ENCODE results near the gene PTCSC3.

PTCSC3 gene

GRCh38 chr14:36171607-36172006 lies 4.9 kb downstream of the PTCSC3 start:
- Histone ChIP-seq H3K4me1 (ENCODE audit: insufficient read depth, low read length) (no peaks in the 10 kb centered on the region), H3K9ac (ENCODE audit: low read length) (no peak overlapping the region), H3K36me3 (ENCODE audit: insufficient read depth, low read length) (no peaks in the 10 kb centered on the region), H3K27me3 (ENCODE audit: control insufficient read depth in 1 of 2, insufficient read depth in 2 of 2, low read length in 2 of 2) (no peaks in the 10 kb centered on the region), H3K9me3 (ENCODE audit: low read length) (no peaks in the 10 kb centered on the region), H3K4me3 (ENCODE audit: low read depth in 1 of 2, low read length in 2 of 2) (no peak overlapping the region), H3K27ac (ENCODE audit: low read depth, low read length) (no peak overlapping the region)

- no peaks in the 10 kb centered on the region for H3K4me1 ChIP-seq (ENCODE audit: insufficient read depth, low read length)
- H3K9me3 ChIP-seq (ENCODE audit: low read length), result no peaks in the 10 kb centered on the region
- H3K9ac ChIP-seq (ENCODE audit: low read length), result no peak overlapping the region
- H3K36me3 ChIP-seq (ENCODE audit: insufficient read depth, low read length), result no peaks in the 10 kb centered on the region
- no peaks in the 10 kb centered on the region for H3K27me3 ChIP-seq (ENCODE audit: control insufficient read depth in 1 of 2, insufficient read depth in 2 of 2, low read length in 2 of 2)
- H3K27ac ChIP-seq (ENCODE audit: low read depth, low read length), result no peak overlapping the region
- H3K4me3 ChIP-seq (ENCODE audit: low read depth in 1 of 2, low read length in 2 of 2), result no peak overlapping the region
Observed at GRCh38 chr14:36167431-36167830, 9.1 kb downstream of the PTCSC3 start.

GRCh38 chr14:36163451-36163850 lies 13.1 kb downstream of the PTCSC3 start:
- H3K4me3 ChIP-seq (ENCODE audit: low read depth in 1 of 2, low read length in 2 of 2), result no peak overlapping the region
- no peaks in the 10 kb centered on the region for H3K4me1 ChIP-seq (ENCODE audit: insufficient read depth, low read length)
- no peaks in the 10 kb centered on the region for H3K27me3 ChIP-seq (ENCODE audit: control insufficient read depth in 1 of 2, insufficient read depth in 2 of 2, low read length in 2 of 2)
- H3K9me3 ChIP-seq (ENCODE audit: low read length), result no peaks in the 10 kb centered on the region
- H3K27ac ChIP-seq (ENCODE audit: low read depth, low read length), result no peak overlapping the region
- H3K36me3 ChIP-seq (ENCODE audit: insufficient read depth, low read length), result no peaks in the 10 kb centered on the region
- H3K9ac ChIP-seq (ENCODE audit: low read length), result no peak overlapping the region

GRCh38 chr14:36162267-36162666 lies 14.3 kb downstream of the PTCSC3 start:
- Histone ChIP-seq H3K4me3 (ENCODE audit: low read depth in 1 of 2, low read length in 2 of 2) (no peak overlapping the region), H3K36me3 (ENCODE audit: insufficient read depth, low read length) (no peaks in the 10 kb centered on the region), H3K9ac (ENCODE audit: low read length) (no peak overlapping the region), H3K27ac (ENCODE audit: low read depth, low read length) (no peak overlapping the region), H3K9me3 (ENCODE audit: low read length) (no peaks in the 10 kb centered on the region), H3K27me3 (ENCODE audit: control insufficient read depth in 1 of 2, insufficient read depth in 2 of 2, low read length in 2 of 2) (no peaks in the 10 kb centered on the region), H3K4me1 (ENCODE audit: insufficient read depth, low read length) (no peaks in the 10 kb centered on the region)

- Histone ChIP-seq H3K36me3 (ENCODE audit: insufficient read depth, low read length) (no peaks in the 10 kb centered on the region), H3K9me3 (ENCODE audit: low read length) (no peaks in the 10 kb centered on the region), H3K4me1 (ENCODE audit: insufficient read depth, low read length) (no peaks in the 10 kb centered on the region), H3K27ac (ENCODE audit: low read depth, low read length) (no peak overlapping the region), H3K9ac (ENCODE audit: low read length) (no peak overlapping the region), H3K27me3 (ENCODE audit: control insufficient read depth in 1 of 2, insufficient read depth in 2 of 2, low read length in 2 of 2) (no peaks in the 10 kb centered on the region), H3K4me3 (ENCODE audit: low read depth in 1 of 2, low read length in 2 of 2) (no peak overlapping the region)
Observed at GRCh38 chr14:36161776-36162175, 14.7 kb downstream of the PTCSC3 start.

- no peak overlapping the region for H3K9ac ChIP-seq (ENCODE audit: low read length)
- H3K27ac ChIP-seq (ENCODE audit: low read depth, low read length), result no peak overlapping the region
- no peaks in the 10 kb centered on the region for H3K27me3 ChIP-seq (ENCODE audit: control insufficient read depth in 1 of 2, insufficient read depth in 2 of 2, low read length in 2 of 2)
- no peak overlapping the region for H3K4me3 ChIP-seq (ENCODE audit: low read depth in 1 of 2, low read length in 2 of 2)
- no peaks in the 10 kb centered on the region for H3K9me3 ChIP-seq (ENCODE audit: low read length)
- no peaks in the 10 kb centered on the region for H3K4me1 ChIP-seq (ENCODE audit: insufficient read depth, low read length)
- no peaks in the 10 kb centered on the region for H3K36me3 ChIP-seq (ENCODE audit: insufficient read depth, low read length)
Observed at GRCh38 chr14:36151335-36151734, 25.2 kb downstream of the PTCSC3 start.

GRCh38 chr14:36134038-36134437 lies 42.5 kb downstream of the PTCSC3 start:
- Histone ChIP-seq H3K9ac (ENCODE audit: low read length) (no peak overlapping the region), H3K27me3 (ENCODE audit: control insufficient read depth in 1 of 2, insufficient read depth in 2 of 2, low read length in 2 of 2) (no peaks in the 10 kb centered on the region), H3K9me3 (ENCODE audit: low read length) (no peaks in the 10 kb centered on the region), H3K36me3 (ENCODE audit: insufficient read depth, low read length) (no peaks in the 10 kb centered on the region), H3K4me1 (ENCODE audit: insufficient read depth, low read length) (no peaks in the 10 kb centered on the region), H3K4me3 (ENCODE audit: low read depth in 1 of 2, low read length in 2 of 2) (no peak overlapping the region), H3K27ac (ENCODE audit: low read depth, low read length) (no peak overlapping the region)

- H3K4me1 ChIP-seq (ENCODE audit: insufficient read depth, low read length), result no peaks in the 10 kb centered on the region
- no peaks in the 10 kb centered on the region for H3K36me3 ChIP-seq (ENCODE audit: insufficient read depth, low read length)
- no peak overlapping the region for H3K9ac ChIP-seq (ENCODE audit: low read length)
- H3K27me3 ChIP-seq (ENCODE audit: control insufficient read depth in 1 of 2, insufficient read depth in 2 of 2, low read length in 2 of 2), result no peaks in the 10 kb centered on the region
- no peaks in the 10 kb centered on the region for H3K9me3 ChIP-seq (ENCODE audit: low read length)
- H3K27ac ChIP-seq (ENCODE audit: low read depth, low read length), result no peak overlapping the region
- H3K4me3 ChIP-seq (ENCODE audit: low read depth in 1 of 2, low read length in 2 of 2), result no peak overlapping the region
Observed at GRCh38 chr14:36132826-36133225, 43.7 kb downstream of the PTCSC3 start.

GRCh38 chr14:36130186-36130585 lies 46.3 kb downstream of the PTCSC3 start:
- no peak overlapping the region for H3K9ac ChIP-seq (ENCODE audit: low read length)
- no peak overlapping the region for H3K4me3 ChIP-seq (ENCODE audit: low read depth in 1 of 2, low read length in 2 of 2)
- no peaks in the 10 kb centered on the region for H3K9me3 ChIP-seq (ENCODE audit: low read length)
- no peaks in the 10 kb centered on the region for H3K27me3 ChIP-seq (ENCODE audit: control insufficient read depth in 1 of 2, insufficient read depth in 2 of 2, low read length in 2 of 2)
- H3K4me1 ChIP-seq (ENCODE audit: insufficient read depth, low read length), result no peaks in the 10 kb centered on the region
- no peak overlapping the region for H3K27ac ChIP-seq (ENCODE audit: low read depth, low read length)
- H3K36me3 ChIP-seq (ENCODE audit: insufficient read depth, low read length), result no peaks in the 10 kb centered on the region

- Histone ChIP-seq H3K4me1 (ENCODE audit: insufficient read depth, low read length) (no peaks in the 10 kb centered on the region), H3K27me3 (ENCODE audit: control insufficient read depth in 1 of 2, insufficient read depth in 2 of 2, low read length in 2 of 2) (no peaks in the 10 kb centered on the region), H3K27ac (ENCODE audit: low read depth, low read length) (no peak overlapping the region), H3K9me3 (ENCODE audit: low read length) (no peaks in the 10 kb centered on the region), H3K4me3 (ENCODE audit: low read depth in 1 of 2, low read length in 2 of 2) (no peak overlapping the region), H3K9ac (ENCODE audit: low read length) (no peak overlapping the region), H3K36me3 (ENCODE audit: insufficient read depth, low read length) (no peaks in the 10 kb centered on the region)
Observed at GRCh38 chr14:36129181-36129580, 47.3 kb downstream of the PTCSC3 start.

GRCh38 chr14:36113341-36113740 lies 63.2 kb downstream of the PTCSC3 start:
- no peak overlapping the region for H3K4me3 ChIP-seq (ENCODE audit: low read depth in 1 of 2, low read length in 2 of 2)
- no peak overlapping the region for H3K9ac ChIP-seq (ENCODE audit: low read length)
- H3K9me3 ChIP-seq (ENCODE audit: low read length), result no peaks in the 10 kb centered on the region
- no peaks in the 10 kb centered on the region for H3K4me1 ChIP-seq (ENCODE audit: insufficient read depth, low read length)
- H3K27me3 ChIP-seq (ENCODE audit: control insufficient read depth in 1 of 2, insufficient read depth in 2 of 2, low read length in 2 of 2), result no peaks in the 10 kb centered on the region
- H3K27ac ChIP-seq (ENCODE audit: low read depth, low read length), result no peak overlapping the region
- H3K36me3 ChIP-seq (ENCODE audit: insufficient read depth, low read length), result no peaks in the 10 kb centered on the region

GRCh38 chr14:36111822-36112583 lies 64.5 kb downstream of the PTCSC3 start:
- H3K9ac ChIP-seq (ENCODE audit: low read length), result no peak overlapping the region
- H3K4me3 ChIP-seq (ENCODE audit: low read depth in 1 of 2, low read length in 2 of 2), result no peak overlapping the region
- H3K9me3 ChIP-seq (ENCODE audit: low read length), result no peaks in the 10 kb centered on the region
- H3K4me1 ChIP-seq (ENCODE audit: insufficient read depth, low read length), result no peaks in the 10 kb centered on the region
- H3K27ac ChIP-seq (ENCODE audit: low read depth, low read length), result no peak overlapping the region
- H3K27me3 ChIP-seq (ENCODE audit: control insufficient read depth in 1 of 2, insufficient read depth in 2 of 2, low read length in 2 of 2), result no peaks in the 10 kb centered on the region
- no peaks in the 10 kb centered on the region for H3K36me3 ChIP-seq (ENCODE audit: insufficient read depth, low read length)
